ENCODE measurements around the gene ZNF827.

The ZNF827 gene

DNA sequence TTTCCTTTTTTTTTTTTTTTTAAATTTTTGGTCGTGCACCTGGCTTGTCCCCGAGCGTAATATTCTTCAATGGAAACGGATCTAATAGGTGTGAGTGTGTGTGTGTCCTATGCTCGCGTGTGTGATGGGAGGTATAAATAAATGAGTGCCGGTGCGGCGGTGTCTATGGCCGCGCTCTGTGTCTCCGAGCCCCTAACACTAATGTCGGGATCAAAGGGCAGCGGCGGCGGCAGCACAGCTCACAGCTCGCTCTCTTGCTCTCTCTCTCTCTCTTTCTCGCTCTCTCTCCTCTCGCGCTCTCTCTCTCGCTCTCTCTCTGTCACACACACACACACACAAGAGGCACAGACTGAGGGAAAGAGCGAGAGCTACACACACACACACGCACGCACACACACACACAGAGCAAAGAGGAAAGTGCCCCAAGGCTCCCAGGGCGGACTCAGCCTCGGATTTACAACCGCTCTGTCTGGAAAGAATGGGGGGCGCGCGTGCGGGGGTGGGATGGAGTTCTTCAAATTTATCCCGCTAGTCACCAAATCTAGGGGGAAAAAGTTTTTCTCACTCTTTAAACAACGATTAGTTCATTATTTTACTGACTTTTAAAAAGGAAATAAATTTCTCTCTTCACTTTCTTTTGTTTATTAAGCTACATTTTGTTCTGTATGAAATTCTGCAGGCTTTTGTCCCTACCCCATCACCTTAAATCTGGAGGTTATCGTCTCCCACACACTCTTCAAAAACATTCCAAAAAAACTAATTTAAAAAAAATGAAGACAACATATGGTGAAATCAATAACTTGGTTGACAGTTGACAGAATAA lies at the start of gene ZNF827:
TSS of gene ZNF827 (minus strand) at position 206 of the 823 bp plus-strand sequence. CDS start 416 bp downstream, outside the sequence.
- H3K36me3 Mint-ChIP-seq = no peaks in the 10 kb centered on the region
- no peaks in the 10 kb centered on the region for H3K27me3 Mint-ChIP-seq
- DNase-seq (peak; percentile 57), ATAC-seq (replicated peaks) (peak; percentile 62 to 66)
- H3K27ac Mint-ChIP-seq = peak within 1 kb of the TSS; percentile 90
- peak within 1 kb of the TSS; percentile 91 to 96 for H3K4me3 Mint-ChIP-seq
- H3K9me3 Mint-ChIP-seq = no peaks in the 10 kb centered on the region
- peaks cover 22 to 36% of the 10 kb centered on the region in 2 donors for H3K4me1 Mint-ChIP-seq

DNA sequence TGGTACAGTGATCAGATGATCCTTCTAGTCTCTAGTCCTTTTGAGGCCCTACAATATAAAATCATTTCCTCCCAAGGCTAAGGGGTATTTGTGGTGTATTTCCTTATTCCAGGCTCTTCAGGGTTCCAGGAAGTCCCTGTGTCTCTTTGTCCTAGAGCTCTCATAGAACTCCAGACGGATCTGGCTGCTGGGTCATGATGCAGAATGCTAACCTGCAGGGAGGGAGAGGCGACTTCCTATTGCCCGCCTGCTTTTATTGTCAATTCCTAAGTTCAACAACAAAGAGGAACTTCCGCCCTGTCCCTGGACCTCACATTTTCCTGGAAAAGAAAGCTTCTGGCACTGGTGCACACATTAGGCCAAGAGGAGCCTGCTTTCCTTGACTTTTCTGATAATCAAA lies 45.9 kb upstream of the ZNF827 start:
- no peak for DNase-seq
- H3K27me3 Mint-ChIP-seq = peaks cover 6 to 14% of the 10 kb centered on the region in 2 donors
- no peaks in the 10 kb centered on the region for H3K9me3 Mint-ChIP-seq
- H3K4me1 Mint-ChIP-seq = no peaks in the 10 kb centered on the region
- no peak for ATAC-seq (replicated peaks)
- H3K4me3 Mint-ChIP-seq = no peak overlapping the region
- no peaks in the 10 kb centered on the region for H3K36me3 Mint-ChIP-seq
- no peak overlapping the region for H3K27ac Mint-ChIP-seq

- no peaks in the 10 kb centered on the region for H3K36me3 Mint-ChIP-seq
- no peaks in the 10 kb centered on the region for H3K4me1 Mint-ChIP-seq
These were observed 44.2 kb upstream of the ZNF827 start for GRCh38 chr4:145982791-145983190.

GRCh38 chr4:145979160-145979559 lies 40.5 kb upstream of the ZNF827 start:
- H3K36me3 Mint-ChIP-seq = no peaks in the 10 kb centered on the region
- H3K27me3 Mint-ChIP-seq = peaks cover 6 to 24% of the 10 kb centered on the region in 2 donors
- no peak overlapping the region for H3K27ac Mint-ChIP-seq
- no peak for DNase-seq
- H3K9me3 Mint-ChIP-seq = peaks cover 0 to 2% of the 10 kb centered on the region in 2 donors
- H3K4me1 Mint-ChIP-seq = no peaks in the 10 kb centered on the region
- H3K4me3 Mint-ChIP-seq = no peak overlapping the region
- no peak for ATAC-seq (replicated peaks)

More at GRCh38 chr4:145982791-145983190, 44.2 kb upstream of the ZNF827 start:
- Mint-ChIP-seq H3K27me3 (peaks cover 6 to 19% of the 10 kb centered on the region in 2 donors), H3K4me3 (no peak overlapping the region), H3K9me3 (no peaks in the 10 kb centered on the region), H3K27ac (no peak overlapping the region)
- DNase-seq (no peak), ATAC-seq (replicated peaks) (no peak)

GRCh38 chr4:145976680-145977079 lies 38.1 kb upstream of the ZNF827 start:
- H3K4me1 Mint-ChIP-seq = no peaks in the 10 kb centered on the region
- no peaks in the 10 kb centered on the region for H3K36me3 Mint-ChIP-seq
- DNase-seq (no peak), ATAC-seq (replicated peaks) (no peak)
- no peak overlapping the region for H3K4me3 Mint-ChIP-seq
- H3K9me3 Mint-ChIP-seq = peaks cover 0 to 2% of the 10 kb centered on the region in 2 donors
- peaks cover under 1 to 25% of the 10 kb centered on the region in 2 donors for H3K27me3 Mint-ChIP-seq
- H3K27ac Mint-ChIP-seq = no peak overlapping the region

DNA sequence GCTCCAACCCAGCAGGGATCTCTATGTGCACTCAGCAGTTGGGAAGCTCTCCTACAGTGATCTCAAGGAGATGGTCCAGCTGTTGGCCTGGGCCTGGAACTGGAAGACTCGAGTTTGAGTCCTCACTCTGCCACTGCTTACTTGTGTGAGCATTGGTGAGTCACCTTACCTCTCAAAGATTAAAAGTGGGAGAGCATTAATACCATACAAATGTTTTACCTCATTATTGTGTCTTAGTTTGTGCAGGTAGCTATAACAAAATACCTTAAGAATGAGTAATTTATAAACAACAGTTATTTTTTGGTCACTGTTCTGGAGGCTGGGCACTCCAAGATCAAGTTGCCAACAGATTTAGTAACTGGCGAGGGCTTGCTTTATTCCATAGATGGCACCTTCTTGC lies 21.4 kb upstream of the ZNF827 start:
- Mint-ChIP-seq H3K4me1 (peaks cover 4 to 6% of the 10 kb centered on the region in 2 donors), H3K4me3 (no peak overlapping the region), H3K27me3 (peaks cover 1 to 5% of the 10 kb centered on the region in 2 donors), H3K9me3 (peaks cover 0 to 10% of the 10 kb centered on the region in 2 donors), H3K36me3 (peaks cover 2 to 3% of the 10 kb centered on the region in 2 donors), H3K27ac (no peak overlapping the region)
- DNase-seq (no peak), ATAC-seq (replicated peaks) (no peak)

GRCh38 chr4:145957302-145957701 lies 18.7 kb upstream of the ZNF827 start:
- Mint-ChIP-seq H3K27me3 (peaks cover 0 to 3% of the 10 kb centered on the region in 2 donors), H3K36me3 (peaks cover 0 to 2% of the 10 kb centered on the region in 2 donors), H3K27ac (no peak overlapping the region), H3K9me3 (peaks cover 0 to 6% of the 10 kb centered on the region in 2 donors), H3K4me3 (no peak overlapping the region), H3K4me1 (peaks cover 4 to 6% of the 10 kb centered on the region in 2 donors)
- ATAC-seq (replicated peaks) (no peak), DNase-seq (no peak)

DNA sequence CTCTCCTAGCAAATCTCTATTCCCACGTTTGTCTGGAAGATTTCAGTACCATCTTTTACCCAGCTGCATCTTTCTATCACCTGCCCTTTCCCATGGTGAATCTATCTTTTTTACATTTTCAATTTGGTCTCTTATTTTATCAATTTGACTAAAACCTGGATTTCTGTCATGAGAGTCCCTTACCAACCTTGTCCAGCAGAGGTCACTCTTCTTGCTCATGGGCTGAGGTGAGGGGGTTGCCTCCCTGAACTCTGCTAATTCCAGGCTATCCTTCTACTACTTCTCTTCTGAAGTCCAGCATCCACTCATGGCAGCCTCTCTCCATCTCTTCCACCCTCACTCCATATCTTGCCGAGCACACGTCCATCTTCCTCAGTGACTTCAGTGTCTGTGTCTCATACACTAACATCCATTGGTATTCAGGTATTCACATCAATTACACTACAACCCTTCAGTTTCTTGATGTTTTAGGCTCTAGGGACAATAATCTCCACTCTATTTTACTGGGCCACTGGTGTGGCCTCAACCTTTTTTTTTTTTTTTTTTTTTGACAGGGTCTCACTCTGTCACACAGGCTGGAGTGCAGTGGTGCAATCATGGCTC lies 17.8 kb upstream of the ZNF827 start:
- peaks cover 0 to 6% of the 10 kb centered on the region in 2 donors for H3K9me3 Mint-ChIP-seq
- H3K27ac Mint-ChIP-seq = no peak overlapping the region
- peaks cover 4 to 6% of the 10 kb centered on the region in 2 donors for H3K4me1 Mint-ChIP-seq
- H3K4me3 Mint-ChIP-seq = no peak overlapping the region
- DNase-seq (peak; percentile 7), ATAC-seq (replicated peaks) (peak in 1 of 2 donors; percentile 56)
- H3K27me3 Mint-ChIP-seq = peaks cover 0 to 3% of the 10 kb centered on the region in 2 donors
- peaks cover 0 to 2% of the 10 kb centered on the region in 2 donors for H3K36me3 Mint-ChIP-seq

DNA sequence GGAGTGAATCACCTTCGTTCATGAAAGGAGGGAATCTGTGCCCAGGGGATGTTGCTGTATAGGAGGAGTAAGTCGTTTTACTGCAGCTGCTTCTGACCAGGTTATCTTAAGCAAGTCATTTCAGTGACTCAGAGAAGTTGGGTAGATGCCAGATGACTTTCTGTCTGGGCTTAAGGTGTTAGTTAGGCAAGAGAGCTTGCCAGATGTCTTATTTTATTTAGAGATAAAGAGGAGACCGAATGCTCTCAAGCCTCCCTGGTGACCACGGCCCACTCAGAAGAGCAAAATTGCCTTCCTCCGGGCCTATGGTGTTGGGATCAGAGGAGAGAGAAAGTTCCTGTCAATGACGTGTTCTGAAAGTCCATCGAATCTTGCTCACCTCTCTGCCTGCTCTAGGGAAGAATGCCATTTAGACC lies 16.3 kb upstream of the ZNF827 start:
- DNase-seq = no peak
- Mint-ChIP-seq H3K9me3 (peaks cover 0 to 5% of the 10 kb centered on the region in 2 donors), H3K4me1 (peaks cover 4 to 6% of the 10 kb centered on the region in 2 donors), H3K4me3 (no peak overlapping the region), H3K27me3 (peaks cover 7 to 14% of the 10 kb centered on the region in 2 donors), H3K27ac (no peak overlapping the region), H3K36me3 (peaks cover 0 to 2% of the 10 kb centered on the region in 2 donors)
- ATAC-seq (replicated peaks) = no peak

- no peak for DNase-seq
- Mint-ChIP-seq H3K4me1 (peaks cover 4 to 6% of the 10 kb centered on the region in 2 donors), H3K36me3 (no peaks in the 10 kb centered on the region), H3K9me3 (no peaks in the 10 kb centered on the region), H3K27ac (no peak overlapping the region), H3K27me3 (peaks cover 17 to 26% of the 10 kb centered on the region in 2 donors), H3K4me3 (no peak overlapping the region)
- no peak for ATAC-seq (replicated peaks)
These were observed 13.3 kb upstream of the ZNF827 start for GRCh38 chr4:145951931-145952330.

DNA sequence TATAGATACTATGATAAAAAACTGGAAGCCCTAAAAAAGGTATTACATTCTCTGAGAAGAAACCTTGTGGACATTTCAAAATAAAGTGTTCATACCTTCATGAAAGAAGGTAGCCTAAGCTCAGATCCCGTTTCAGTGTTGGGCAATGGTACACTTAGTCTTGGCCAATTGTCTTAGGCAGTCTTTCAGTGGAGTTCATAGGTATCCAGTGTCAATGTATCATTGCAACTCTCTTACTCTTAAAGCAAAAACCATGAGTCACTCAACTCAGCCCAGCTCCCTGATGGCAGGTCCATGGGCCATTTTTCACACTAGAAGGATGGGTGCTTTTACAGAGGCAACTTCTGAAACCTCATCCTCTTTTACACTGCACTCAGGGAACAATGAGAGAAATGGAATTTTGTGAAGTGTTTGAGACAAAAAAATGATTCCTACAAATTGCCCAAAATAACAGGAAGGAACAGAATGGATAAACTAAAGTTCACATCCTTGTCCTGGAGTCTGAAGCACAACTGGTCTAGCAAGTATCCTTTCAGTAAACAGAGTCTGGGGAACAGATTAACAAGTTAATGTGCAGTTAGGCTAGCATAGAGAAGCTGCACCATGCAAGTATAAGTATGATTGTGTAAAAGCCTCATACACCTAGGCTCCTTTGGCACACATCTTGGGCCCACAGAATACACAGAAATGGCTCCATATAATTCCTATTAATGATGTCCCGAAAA lies 7.0 kb upstream of the ZNF827 start:
- H3K9me3 Mint-ChIP-seq = no peaks in the 10 kb centered on the region
- ATAC-seq (replicated peaks) (no peak), DNase-seq (no peak)
- no peaks in the 10 kb centered on the region for H3K36me3 Mint-ChIP-seq
- H3K4me3 Mint-ChIP-seq = no peak overlapping the region
- H3K27me3 Mint-ChIP-seq = peaks cover 13 to 20% of the 10 kb centered on the region in 2 donors
- H3K4me1 Mint-ChIP-seq = no peaks in the 10 kb centered on the region
- H3K27ac Mint-ChIP-seq = no peak overlapping the region

GRCh38 chr4:145944886-145945285 lies 6.3 kb upstream of the ZNF827 start:
- Mint-ChIP-seq H3K27me3 (peaks cover 10 to 13% of the 10 kb centered on the region in 2 donors), H3K36me3 (no peaks in the 10 kb centered on the region), H3K4me3 (no peak overlapping the region), H3K9me3 (no peaks in the 10 kb centered on the region), H3K4me1 (no peaks in the 10 kb centered on the region), H3K27ac (no peak overlapping the region)
- DNase-seq (no peak), ATAC-seq (replicated peaks) (no peak)

DNA sequence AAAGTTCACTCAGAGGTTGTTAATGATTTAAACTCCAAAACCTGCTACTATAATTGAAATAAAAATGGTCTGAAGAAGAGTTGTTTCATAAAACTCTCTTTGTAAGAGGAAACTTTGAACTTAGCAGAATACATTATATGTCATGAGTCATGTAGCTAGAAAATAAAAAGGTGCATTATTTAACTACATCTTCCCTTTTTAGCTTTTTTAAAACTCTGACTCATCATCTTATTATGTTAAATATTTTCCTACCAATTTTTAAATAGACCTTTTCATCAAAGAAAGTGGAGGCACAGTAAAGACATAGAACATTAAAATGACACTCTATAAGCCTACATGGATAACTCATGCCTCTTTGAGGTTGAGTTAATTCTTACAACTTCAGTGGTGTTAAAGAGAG lies 1.2 kb upstream of the ZNF827 start:
- Mint-ChIP-seq H3K4me1 (peaks cover 16 to 28% of the 10 kb centered on the region in 2 donors), H3K9me3 (no peaks in the 10 kb centered on the region), H3K27me3 (no peaks in the 10 kb centered on the region), H3K36me3 (no peaks in the 10 kb centered on the region), H3K27ac (no peak overlapping the region), H3K4me3 (no peak overlapping the region)
- DNase-seq (no peak), ATAC-seq (replicated peaks) (no peak)

DNA sequence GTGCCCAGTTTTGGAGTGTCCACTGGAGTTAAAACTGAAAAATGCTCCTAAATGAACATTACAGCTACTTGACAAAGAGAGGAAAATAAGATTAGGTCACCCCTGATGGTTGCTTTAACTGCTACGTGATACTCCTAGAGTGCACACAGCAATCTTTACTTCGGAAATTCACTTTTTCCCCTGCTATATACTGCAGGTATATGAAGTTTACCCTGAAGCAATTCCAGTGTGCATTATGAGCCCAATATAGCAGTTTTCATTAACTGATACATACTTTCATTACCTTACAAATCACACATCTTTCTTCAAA lies 773 bp upstream of the ZNF827 start:
- Mint-ChIP-seq H3K27me3 (no peaks in the 10 kb centered on the region), H3K36me3 (no peaks in the 10 kb centered on the region), H3K4me1 (peaks cover 19 to 32% of the 10 kb centered on the region in 2 donors), H3K9me3 (no peaks in the 10 kb centered on the region), H3K4me3 (peak overlapping the region in 1 of 2 donors; percentile 91), H3K27ac (no peak overlapping the region)
- no peak for DNase-seq
- ATAC-seq (replicated peaks) = no peak
